Fibroblast of mammary gland (primary cell): ENCODE data around the gene ELFN2.

Experiments
- DNase-seq: peaks from one replicate; pipeline ENCODE4 v3.0.0-alpha.2; 2010; ENCODE audit warnings: low read depth
- H3K4me3 ChIP-seq: 2 replicates; pipeline ENCODE4 v1.5.1; 2011; ENCODE audit warnings: low read depth, mild to moderate bottlenecking, low read length, moderate library complexity; ENCODE audit not compliant: control insufficient read depth
- CTCF ChIP-seq: conservative IDR thresholded peaks from 2 replicates; pipeline ENCODE4 v1.5.1; 2011; ENCODE audit warnings: low read depth, low read length, inconsistent platforms; ENCODE audit not compliant: control insufficient read depth, insufficient read depth

Gene ELFN2

GRCh38 chr22:37371911-37372310, 55.4 kb downstream of the ELFN2 start:
- no peak for DNase-seq
- H3K4me3 ChIP-seq: no peak overlapping the region
- no peak for TF ChIP-seq CTCF

- TF ChIP-seq CTCF: no peak
- H3K4me3 ChIP-seq: no peak overlapping the region
- no peak for DNase-seq
Measured at GRCh38 chr22:37371491-37371890, 55.8 kb downstream of the ELFN2 start.

GRCh38 chr22:37370306-37370979, 56.8 kb downstream of the ELFN2 start:
- no peak overlapping the region for H3K4me3 ChIP-seq
- no peak for TF ChIP-seq CTCF

GRCh38 chr22:37369483-37369882, 57.8 kb downstream of the ELFN2 start:
- no peak for TF ChIP-seq CTCF
- no peak overlapping the region for H3K4me3 ChIP-seq
- DNase-seq: no peak

More at GRCh38 chr22:37370306-37370979, 56.8 kb downstream of the ELFN2 start:
- DNase-seq: no peak

GRCh38 chr22:37368058-37368457, 59.2 kb downstream of the ELFN2 start:
- no peak for DNase-seq
- no peak for TF ChIP-seq CTCF
- H3K4me3 ChIP-seq: no peak overlapping the region

- no peak for TF ChIP-seq CTCF
- DNase-seq: no peak
- H3K4me3 ChIP-seq: no peak overlapping the region
Measured at GRCh38 chr22:37366601-37367000, 60.7 kb downstream of the ELFN2 start.

- no peak for DNase-seq
- no peak overlapping the region for H3K4me3 ChIP-seq
- no peak for TF ChIP-seq CTCF
Measured at GRCh38 chr22:37365950-37366349, 61.3 kb downstream of the ELFN2 start.
